Gastrocnemius medialis (tissue), 4 donors: ENCODE results near the gene SVOP.

Experiments
- POLR2A ChIP-seq, 2 donors: fragments of 450-650 bp; IDR thresholded peaks; one replicate each; pipeline ENCODE4 v1.6.1; 2017; ENCODE audit warnings: antibody characterized with exemption in 2 of 2, mild to moderate bottlenecking in 2 of 2, moderate library complexity in 2 of 2
- TF ChIP-seq, protein P1 (sequence below), 5 experiments: fragments of 450-650 bp in 3 of 5; fragments of 200-600 bp in 2 of 5; sonication (generic) in 2 of 5; IDR thresholded peaks in 4 of 5; conservative IDR thresholded peaks in 1 of 5; 1 replicate in 4 of 5; 2 replicates in 1 of 5; pipeline ENCODE4 v1.5.1; 2016 to 2019; ENCODE audit warnings: antibody characterized with exemption in 5 of 5, mild to moderate bottlenecking in 3 of 5, moderate library complexity in 3 of 5

DNA sequence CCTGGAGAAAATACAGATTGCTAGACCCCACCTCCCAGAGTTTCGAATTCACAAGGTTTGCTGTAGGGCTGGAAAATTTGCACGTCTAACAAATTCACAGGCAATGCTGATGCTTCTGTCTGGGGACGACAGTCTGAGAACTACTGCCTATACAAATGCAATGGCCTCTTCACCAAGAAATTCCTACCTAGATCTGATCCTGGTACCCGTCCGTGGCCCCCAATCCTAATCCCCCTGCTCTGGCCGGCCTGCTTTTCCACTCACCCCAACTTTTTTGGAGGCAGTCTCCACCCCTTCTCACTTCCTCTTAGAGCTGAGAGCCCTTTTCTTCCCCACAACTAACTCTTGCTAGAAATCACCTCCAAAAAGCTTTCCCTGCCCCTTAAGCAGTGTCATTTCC, 160.4 kb downstream of the SVOP start:
- TF ChIP-seq, protein P1, sequence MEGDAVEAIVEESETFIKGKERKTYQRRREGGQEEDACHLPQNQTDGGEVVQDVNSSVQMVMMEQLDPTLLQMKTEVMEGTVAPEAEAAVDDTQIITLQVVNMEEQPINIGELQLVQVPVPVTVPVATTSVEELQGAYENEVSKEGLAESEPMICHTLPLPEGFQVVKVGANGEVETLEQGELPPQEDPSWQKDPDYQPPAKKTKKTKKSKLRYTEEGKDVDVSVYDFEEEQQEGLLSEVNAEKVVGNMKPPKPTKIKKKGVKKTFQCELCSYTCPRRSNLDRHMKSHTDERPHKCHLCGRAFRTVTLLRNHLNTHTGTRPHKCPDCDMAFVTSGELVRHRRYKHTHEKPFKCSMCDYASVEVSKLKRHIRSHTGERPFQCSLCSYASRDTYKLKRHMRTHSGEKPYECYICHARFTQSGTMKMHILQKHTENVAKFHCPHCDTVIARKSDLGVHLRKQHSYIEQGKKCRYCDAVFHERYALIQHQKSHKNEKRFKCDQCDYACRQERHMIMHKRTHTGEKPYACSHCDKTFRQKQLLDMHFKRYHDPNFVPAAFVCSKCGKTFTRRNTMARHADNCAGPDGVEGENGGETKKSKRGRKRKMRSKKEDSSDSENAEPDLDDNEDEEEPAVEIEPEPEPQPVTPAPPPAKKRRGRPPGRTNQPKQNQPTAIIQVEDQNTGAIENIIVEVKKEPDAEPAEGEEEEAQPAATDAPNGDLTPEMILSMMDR (IDR thresholded peaks at IDR 0.05 in 4 of 5, conservative IDR thresholded peaks at IDR 0.05 in 1 of 5): no peak
- no peak for TF ChIP-seq POLR2A (IDR thresholded peaks at IDR 0.05)
